ENCODE measurements around the gene PRND.

The PRND gene

DNA sequence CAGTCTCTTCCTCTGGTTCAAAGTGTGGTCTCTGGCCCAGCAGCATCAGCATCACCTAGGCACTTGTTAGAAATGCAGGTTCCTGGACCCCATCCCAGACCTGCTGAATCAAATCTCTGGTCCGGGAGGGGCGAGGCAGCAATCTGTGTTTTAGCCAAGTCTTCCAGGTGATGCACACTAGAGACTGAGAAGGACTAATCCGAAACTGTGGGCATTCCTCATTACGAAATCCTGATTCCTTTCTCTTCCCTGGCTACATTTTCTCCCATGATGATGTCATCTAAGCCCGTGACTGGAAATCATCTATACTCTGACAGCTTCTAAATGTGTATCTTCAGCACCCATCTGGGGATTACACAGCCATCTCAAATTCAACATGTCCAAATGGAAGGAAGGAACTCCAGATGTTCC lies 39.7 kb upstream of the PRND start:
- ATAC-seq = no peak
- TF ChIP-seq ZNF8 (CRISPR knock-in tag; IDR thresholded peaks at IDR 0.05) (no peak), RARB (CRISPR knock-in tag; IDR thresholded peaks at IDR 0.05) (no peak), GLIS3 (CRISPR knock-in tag; IDR thresholded peaks at IDR 0.05) (no peak), PPARA (CRISPR knock-in tag; IDR thresholded peaks at IDR 0.05; ENCODE audit: borderline replicate concordance) (no peak), ARNTL (CRISPR knock-in tag; IDR thresholded peaks at IDR 0.05; ENCODE audit: borderline replicate concordance, low read depth) (no peak), BACH2 (CRISPR knock-in tag; IDR thresholded peaks at IDR 0.05; ENCODE audit: borderline replicate concordance) (no peak)
- TF ChIP-seq, protein P1, sequence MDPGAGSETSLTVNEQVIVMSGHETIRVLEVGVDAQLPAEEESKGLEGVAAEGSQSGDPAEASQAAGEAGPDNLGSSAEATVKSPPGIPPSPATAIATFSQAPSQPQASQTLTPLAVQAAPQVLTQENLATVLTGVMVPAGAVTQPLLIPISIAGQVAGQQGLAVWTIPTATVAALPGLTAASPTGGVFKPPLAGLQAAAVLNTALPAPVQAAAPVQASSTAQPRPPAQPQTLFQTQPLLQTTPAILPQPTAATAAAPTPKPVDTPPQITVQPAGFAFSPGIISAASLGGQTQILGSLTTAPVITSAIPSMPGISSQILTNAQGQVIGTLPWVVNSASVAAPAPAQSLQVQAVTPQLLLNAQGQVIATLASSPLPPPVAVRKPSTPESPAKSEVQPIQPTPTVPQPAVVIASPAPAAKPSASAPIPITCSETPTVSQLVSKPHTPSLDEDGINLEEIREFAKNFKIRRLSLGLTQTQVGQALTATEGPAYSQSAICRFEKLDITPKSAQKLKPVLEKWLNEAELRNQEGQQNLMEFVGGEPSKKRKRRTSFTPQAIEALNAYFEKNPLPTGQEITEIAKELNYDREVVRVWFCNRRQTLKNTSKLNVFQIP (CRISPR knock-in tag; IDR thresholded peaks at IDR 0.05; ENCODE audit: borderline replicate concordance, low read depth) = no peak

DNA sequence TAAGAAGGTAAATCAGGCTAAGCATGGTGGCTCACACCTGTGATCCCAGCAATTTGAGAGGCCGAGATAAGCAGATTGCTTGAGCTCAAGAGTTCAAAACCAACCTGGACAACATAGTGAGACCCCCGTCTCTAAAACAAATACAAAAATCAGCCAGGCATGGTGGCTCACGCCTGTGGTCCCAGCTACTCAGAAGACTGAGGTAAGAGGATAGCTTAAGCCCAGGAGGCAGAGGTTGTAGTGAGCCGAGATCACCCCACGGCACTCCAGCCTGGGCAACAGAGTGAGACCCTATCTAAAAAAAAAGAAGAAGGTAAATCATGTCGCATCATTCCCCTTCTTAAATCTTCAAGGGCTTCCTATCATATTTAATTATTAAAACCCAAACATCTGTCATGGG lies 39.0 kb upstream of the PRND start:
- no peak for TF ChIP-seq ISL1 (CRISPR knock-in tag; IDR thresholded peaks at IDR 0.05)
- no peak for TF ChIP-seq SNAI2 (CRISPR knock-in tag; IDR thresholded peaks at IDR 0.05)
- no peak for TF ChIP-seq OSR1 (CRISPR knock-in tag; IDR thresholded peaks at IDR 0.05)
- no peak for TF ChIP-seq ESRRG (CRISPR knock-in tag; IDR thresholded peaks at IDR 0.05)
- TF ChIP-seq, protein P2, sequence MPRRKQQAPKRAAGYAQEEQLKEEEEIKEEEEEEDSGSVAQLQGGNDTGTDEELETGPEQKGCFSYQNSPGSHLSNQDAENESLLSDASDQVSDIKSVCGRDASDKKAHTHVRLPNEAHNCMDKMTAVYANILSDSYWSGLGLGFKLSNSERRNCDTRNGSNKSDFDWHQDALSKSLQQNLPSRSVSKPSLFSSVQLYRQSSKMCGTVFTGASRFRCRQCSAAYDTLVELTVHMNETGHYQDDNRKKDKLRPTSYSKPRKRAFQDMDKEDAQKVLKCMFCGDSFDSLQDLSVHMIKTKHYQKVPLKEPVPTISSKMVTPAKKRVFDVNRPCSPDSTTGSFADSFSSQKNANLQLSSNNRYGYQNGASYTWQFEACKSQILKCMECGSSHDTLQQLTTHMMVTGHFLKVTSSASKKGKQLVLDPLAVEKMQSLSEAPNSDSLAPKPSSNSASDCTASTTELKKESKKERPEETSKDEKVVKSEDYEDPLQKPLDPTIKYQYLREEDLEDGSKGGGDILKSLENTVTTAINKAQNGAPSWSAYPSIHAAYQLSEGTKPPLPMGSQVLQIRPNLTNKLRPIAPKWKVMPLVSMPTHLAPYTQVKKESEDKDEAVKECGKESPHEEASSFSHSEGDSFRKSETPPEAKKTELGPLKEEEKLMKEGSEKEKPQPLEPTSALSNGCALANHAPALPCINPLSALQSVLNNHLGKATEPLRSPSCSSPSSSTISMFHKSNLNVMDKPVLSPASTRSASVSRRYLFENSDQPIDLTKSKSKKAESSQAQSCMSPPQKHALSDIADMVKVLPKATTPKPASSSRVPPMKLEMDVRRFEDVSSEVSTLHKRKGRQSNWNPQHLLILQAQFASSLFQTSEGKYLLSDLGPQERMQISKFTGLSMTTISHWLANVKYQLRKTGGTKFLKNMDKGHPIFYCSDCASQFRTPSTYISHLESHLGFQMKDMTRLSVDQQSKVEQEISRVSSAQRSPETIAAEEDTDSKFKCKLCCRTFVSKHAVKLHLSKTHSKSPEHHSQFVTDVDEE (CRISPR knock-in tag; IDR thresholded peaks at IDR 0.05) = no peak
- TF ChIP-seq CSDC2 (CRISPR knock-in tag; IDR thresholded peaks at IDR 0.05) = no peak
- TF ChIP-seq ZFP30 (CRISPR knock-in tag; IDR thresholded peaks at IDR 0.05) = no peak
- no peak for TF ChIP-seq BACH2 (CRISPR knock-in tag; IDR thresholded peaks at IDR 0.05; ENCODE audit: borderline replicate concordance)
- no peak for TF ChIP-seq TCF4 (CRISPR knock-in tag; IDR thresholded peaks at IDR 0.05; ENCODE audit: borderline replicate concordance)
- TF ChIP-seq, protein P3, sequence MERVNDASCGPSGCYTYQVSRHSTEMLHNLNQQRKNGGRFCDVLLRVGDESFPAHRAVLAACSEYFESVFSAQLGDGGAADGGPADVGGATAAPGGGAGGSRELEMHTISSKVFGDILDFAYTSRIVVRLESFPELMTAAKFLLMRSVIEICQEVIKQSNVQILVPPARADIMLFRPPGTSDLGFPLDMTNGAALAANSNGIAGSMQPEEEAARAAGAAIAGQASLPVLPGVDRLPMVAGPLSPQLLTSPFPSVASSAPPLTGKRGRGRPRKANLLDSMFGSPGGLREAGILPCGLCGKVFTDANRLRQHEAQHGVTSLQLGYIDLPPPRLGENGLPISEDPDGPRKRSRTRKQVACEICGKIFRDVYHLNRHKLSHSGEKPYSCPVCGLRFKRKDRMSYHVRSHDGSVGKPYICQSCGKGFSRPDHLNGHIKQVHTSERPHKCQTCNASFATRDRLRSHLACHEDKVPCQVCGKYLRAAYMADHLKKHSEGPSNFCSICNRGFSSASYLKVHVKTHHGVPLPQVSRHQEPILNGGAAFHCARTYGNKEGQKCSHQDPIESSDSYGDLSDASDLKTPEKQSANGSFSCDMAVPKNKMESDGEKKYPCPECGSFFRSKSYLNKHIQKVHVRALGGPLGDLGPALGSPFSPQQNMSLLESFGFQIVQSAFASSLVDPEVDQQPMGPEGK (CRISPR knock-in tag; IDR thresholded peaks at IDR 0.05; ENCODE audit: borderline replicate concordance) = no peak
- no peak for TF ChIP-seq ZNF70 (CRISPR knock-in tag; IDR thresholded peaks at IDR 0.05)
- no peak for TF ChIP-seq ZNF565 (CRISPR knock-in tag; conservative IDR thresholded peaks at IDR 0.05; ENCODE audit: low read depth)
- TF ChIP-seq, protein P4, sequence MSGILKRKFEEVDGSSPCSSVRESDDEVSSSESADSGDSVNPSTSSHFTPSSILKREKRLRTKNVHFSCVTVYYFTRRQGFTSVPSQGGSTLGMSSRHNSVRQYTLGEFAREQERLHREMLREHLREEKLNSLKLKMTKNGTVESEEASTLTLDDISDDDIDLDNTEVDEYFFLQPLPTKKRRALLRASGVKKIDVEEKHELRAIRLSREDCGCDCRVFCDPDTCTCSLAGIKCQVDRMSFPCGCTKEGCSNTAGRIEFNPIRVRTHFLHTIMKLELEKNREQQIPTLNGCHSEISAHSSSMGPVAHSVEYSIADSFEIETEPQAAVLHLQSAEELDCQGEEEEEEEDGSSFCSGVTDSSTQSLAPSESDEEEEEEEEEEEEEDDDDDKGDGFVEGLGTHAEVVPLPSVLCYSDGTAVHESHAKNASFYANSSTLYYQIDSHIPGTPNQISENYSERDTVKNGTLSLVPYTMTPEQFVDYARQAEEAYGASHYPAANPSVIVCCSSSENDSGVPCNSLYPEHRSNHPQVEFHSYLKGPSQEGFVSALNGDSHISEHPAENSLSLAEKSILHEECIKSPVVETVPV (CRISPR knock-in tag; IDR thresholded peaks at IDR 0.05) = no peak
- no peak for TF ChIP-seq GLIS3 (CRISPR knock-in tag; IDR thresholded peaks at IDR 0.05)
- TF ChIP-seq ZFP3 (CRISPR knock-in tag; IDR thresholded peaks at IDR 0.05) = no peak
- ATAC-seq = no peak

DNA sequence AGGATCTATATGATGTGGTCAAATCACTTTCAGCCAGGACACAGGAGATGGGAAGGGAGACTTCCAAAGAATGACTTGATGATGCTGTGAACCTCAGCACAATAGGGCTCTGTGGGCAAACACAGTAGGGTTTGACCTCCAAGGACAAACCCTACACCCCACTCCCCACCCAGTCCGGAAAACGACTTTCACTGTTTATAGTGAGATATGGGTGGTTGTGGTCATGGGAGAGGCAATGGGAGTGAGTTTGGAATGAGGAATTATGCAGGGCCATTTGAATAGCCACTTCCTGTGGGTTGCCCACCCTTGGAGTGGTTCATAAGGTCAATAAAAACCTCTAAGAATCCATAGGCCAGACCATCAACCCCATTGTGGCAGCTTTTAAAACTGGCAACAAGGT lies 38.4 kb upstream of the PRND start:
- ATAC-seq = no peak
- TF ChIP-seq TOX (CRISPR knock-in tag; IDR thresholded peaks at IDR 0.05; ENCODE audit: borderline replicate concordance) (no peak), RARB (CRISPR knock-in tag; IDR thresholded peaks at IDR 0.05) (no peak), TCF4 (CRISPR knock-in tag; IDR thresholded peaks at IDR 0.05; ENCODE audit: borderline replicate concordance) (no peak), BACH2 (CRISPR knock-in tag; IDR thresholded peaks at IDR 0.05; ENCODE audit: borderline replicate concordance) (no peak), CSDC2 (CRISPR knock-in tag; IDR thresholded peaks at IDR 0.05) (no peak), ESRRG (CRISPR knock-in tag; IDR thresholded peaks at IDR 0.05) (no peak), GLIS3 (CRISPR knock-in tag; IDR thresholded peaks at IDR 0.05) (no peak), SNAI2 (CRISPR knock-in tag; IDR thresholded peaks at IDR 0.05) (no peak)
- TF ChIP-seq, protein P5, sequence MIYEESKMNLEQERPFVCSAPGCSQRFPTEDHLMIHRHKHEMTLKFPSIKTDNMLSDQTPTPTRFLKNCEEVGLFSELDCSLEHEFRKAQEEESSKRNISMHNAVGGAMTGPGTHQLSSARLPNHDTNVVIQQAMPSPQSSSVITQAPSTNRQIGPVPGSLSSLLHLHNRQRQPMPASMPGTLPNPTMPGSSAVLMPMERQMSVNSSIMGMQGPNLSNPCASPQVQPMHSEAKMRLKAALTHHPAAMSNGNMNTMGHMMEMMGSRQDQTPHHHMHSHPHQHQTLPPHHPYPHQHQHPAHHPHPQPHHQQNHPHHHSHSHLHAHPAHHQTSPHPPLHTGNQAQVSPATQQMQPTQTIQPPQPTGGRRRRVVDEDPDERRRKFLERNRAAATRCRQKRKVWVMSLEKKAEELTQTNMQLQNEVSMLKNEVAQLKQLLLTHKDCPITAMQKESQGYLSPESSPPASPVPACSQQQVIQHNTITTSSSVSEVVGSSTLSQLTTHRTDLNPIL (CRISPR knock-in tag; IDR thresholded peaks at IDR 0.05; ENCODE audit: low read depth) = no peak
- TF ChIP-seq, protein P4 (CRISPR knock-in tag; IDR thresholded peaks at IDR 0.05) = no peak
- TF ChIP-seq, protein P3 (CRISPR knock-in tag; IDR thresholded peaks at IDR 0.05; ENCODE audit: borderline replicate concordance) = no peak
- TF ChIP-seq, protein P1 (CRISPR knock-in tag; IDR thresholded peaks at IDR 0.05; ENCODE audit: borderline replicate concordance, low read depth) = no peak

Measured in SK-N-SH treated with all-trans-retinoic acid at 6 μM for 48 hours (cell line).